GM19043 (cell line): ENCODE data around the gene PCDHGB1.
"Not testable (repeated sequence)": the region's sequence is repeated elsewhere in the genome, so short reads cannot be mapped to it uniquely, and the experiment has no call there.

ENCODE experiments used
- ATAC-seq: cut with Tn5 transposase; IDR thresholded peaks from one replicate; pipeline ENCODE4 v1.9.1; 2021; ENCODE audit warnings: low read depth; ENCODE audit not compliant: unreplicated experiment

The PCDHGB1 gene

DNA sequence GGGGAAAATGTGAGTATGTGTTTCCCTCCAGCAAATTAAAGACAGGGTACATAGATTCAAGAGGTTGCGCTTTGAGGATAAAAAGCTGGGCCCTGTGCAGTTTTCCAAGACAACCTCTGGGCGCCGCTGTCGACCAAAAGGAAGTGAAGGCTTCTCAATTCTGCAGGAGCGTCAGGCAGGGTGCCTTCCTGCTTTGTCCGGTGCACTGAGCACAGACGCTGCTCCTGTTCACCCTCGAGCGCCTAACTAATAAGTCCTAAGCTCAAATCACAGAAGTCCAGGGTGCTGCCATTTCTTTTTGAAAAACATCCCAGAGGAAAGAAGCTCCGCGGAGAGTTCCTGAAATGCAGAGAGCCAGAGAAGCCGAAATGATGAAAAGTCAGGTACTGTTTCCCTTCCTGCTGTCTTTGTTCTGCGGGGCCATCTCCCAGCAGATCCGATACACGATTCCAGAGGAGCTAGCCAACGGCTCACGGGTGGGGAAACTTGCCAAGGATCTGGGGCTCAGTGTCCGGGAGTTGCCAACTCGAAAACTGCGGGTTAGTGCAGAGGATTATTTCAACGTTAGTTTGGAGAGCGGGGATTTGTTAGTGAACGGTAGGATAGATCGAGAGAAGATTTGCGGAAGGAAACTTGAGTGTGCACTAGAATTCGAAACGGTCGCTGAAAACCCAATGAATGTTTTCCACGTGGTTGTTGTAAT is at the start of gene PCDHGB1:
TSS of gene PCDHGB1 (plus strand) at position 183 of the 703 bp plus-strand sequence. CDS start at position 345, 162 bp downstream.
- ATAC-seq = no peak

DNA sequence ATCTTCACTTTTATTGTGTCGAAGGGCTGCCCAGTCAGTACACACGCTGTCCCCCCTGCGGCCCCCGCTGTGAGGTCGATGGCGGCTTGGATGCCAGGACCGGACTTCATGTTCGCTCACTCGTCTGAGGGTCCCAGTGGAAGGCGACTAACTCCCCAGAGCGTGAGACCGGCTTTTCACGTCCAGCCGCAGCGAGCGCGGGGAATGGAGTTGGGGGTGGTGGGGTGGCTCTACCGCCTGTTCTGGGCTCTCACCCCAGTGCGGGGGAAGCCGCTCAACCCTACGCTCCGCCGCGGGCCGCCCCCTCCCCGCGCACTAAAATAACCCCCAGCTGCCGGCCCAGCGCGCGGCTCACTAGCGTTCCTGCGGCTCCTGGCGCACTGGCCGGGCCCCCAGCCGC is 46.1 kb upstream of the PCDHGB1 start, which contains the start of gene SLC25A2:
TSS of gene SLC25A2 (minus strand) at position 294 of the 400 bp plus-strand sequence. CDS start at position 110, 184 bp downstream.
- no peak for ATAC-seq

DNA sequence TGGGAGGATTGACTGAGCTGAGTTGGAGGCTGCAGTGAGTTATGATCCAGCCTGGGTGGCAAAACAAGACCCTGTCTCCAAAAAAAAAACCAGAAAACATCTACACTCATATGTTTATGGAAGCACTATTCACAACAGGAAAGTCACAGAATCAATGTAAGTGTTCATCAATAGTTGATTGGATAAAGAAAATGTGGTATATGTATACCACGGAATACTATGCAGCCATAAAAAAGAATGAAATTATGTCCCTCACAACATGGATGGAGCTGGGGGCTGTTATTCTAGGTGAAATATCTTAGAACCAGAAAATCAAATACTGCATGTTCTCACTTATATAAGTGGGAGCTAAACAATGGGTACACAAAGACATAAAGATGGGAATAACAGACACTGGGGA is 43.3 kb upstream of the PCDHGB1 start:
- ATAC-seq = no peak

DNA sequence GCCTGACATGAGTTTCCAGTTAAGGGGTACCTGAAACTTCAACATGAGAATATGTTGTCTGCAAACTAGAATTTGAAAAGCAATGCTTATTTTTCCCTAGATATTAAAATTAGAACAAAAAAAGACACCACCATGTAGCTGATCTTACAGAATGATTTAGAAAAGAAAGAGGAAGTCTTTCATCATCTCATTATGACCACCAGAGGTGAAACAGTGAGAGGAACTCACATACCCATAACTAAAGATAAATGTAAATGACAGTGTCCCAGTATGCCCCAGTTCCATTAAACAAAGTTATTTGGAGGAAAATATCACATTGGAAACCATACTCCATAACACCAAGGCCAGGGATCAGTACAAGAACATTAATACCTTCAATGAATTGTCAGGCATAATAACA is 36.2 kb upstream of the PCDHGB1 start:
- no peak for ATAC-seq

DNA sequence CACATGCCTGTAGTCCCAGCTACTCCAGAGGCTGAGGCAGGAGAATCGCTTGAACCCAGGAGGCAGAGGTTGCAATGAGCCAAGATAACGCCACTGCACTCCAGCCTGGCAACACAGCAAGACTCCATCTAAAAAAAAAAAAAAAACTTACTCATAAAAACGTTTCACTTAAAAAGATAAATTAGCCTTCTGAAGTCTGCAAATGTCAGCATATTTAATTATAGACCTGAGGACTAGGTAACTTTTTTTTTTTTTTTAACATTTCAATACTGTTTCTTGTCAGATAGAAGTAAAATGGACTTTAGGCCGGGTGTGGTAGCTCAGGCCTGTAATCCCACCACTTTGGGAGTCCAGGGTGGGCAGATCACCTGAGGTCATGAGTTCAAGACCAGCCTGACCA is 32.9 kb upstream of the PCDHGB1 start:
- not testable (repeated sequence) for ATAC-seq

DNA sequence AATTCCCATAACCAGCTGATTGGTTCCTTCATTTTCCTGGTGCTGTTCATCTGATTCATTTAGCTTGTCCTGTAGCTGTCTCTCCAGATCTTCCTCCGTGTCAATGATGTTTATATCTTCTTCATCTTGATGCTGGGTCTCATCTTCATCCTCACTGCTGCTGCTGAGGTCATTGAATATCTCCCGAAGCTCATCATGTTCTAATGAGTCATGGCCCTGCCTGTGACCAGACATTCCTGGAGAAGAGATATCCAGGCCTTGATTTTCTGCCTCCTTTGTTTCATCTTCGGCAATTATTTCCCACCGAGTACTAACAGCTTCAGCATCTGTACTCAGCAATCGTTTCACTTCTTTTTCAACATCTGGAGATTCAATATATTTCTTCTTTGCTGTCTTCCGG is 30.7 kb upstream of the PCDHGB1 start:
- no peak for ATAC-seq

DNA sequence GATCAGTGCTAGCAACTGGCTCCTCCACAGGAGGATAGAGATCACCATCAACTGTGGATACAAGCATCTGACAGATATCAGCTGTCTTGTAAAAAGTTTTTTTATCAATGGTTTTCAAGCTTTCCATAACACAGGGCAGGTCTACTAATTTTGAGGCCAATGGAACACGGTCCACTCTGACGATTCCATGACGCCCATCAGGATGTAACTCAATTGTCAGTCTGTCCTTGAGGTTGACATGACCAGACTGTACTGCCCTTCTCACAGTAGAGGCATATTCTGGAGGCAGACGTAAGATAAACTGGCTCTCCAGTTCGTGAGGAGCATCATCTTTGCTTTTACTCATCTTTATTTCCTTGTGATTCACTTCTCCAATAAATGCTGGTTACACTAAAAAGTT is 30.2 kb upstream of the PCDHGB1 start:
- no peak for ATAC-seq

DNA sequence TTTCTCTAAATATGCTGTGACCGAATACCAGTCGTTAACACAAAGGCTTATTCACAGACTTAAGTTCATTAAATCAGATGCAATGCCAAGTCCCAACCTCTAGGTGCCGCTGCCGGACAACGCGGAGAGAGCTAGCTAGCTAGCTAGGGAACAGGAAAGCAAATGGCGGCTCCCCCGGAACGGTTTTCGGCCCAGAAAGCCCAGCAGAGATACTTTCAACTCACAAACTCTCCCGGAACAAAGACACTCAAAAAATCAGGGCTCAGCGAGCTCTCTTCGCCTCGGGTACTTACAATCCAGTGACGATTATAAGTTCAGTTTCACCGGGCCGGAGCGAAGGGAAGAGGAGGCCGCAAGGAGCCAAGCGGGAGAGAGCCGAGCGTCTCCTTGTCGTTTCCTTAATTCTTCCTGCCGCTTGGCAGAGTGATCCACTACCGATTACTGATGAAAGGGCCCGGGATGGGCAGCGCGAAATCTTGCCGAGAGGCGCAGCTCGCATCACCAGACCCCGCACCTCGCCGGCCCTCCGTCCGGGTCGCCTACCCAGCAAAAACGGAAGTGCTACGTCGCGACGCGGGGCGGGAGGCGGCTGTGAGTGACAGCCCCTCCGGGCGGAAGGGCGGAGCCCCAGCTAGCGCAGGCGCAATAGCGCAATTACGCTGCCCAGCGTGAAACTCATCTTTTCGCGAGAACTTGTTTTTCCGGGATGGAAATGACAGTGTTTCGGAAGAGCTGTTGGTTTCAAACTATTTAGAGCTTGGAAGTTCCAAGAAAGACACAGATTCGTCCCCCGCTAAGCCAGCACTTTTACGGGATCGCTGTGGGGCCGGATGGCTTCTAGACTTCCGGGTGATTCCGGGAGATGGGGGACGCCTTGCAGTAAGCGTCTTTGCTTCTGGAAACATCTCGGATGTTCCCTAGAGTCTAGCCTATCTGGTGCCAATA is 29.4 kb upstream of the PCDHGB1 start, which contains the start of gene TAF7:
TSS of gene TAF7 (minus strand) at position 560 of the 945 bp plus-strand sequence. CDS start 740 bp downstream, outside the sequence.
- ATAC-seq = peak; percentile 89

DNA sequence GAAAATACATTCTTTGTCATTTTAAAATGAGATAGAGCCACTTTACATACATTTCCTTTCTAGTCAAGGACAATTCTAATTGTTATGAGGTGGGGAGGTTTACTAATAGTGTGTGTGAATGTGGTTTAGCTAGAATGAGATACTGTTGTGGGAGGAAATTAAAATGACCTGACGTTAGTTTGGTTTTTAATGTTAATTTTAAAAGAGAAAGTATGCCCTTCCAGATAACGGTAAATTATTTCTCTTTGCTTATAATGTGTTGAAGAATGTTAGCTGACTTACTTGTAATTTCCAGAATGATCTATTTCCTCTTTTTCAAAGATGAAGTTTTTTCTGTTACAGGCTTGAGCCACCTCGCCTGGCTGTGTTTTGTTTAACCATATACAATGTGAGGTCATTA is 27.6 kb upstream of the PCDHGB1 start:
- ATAC-seq = no peak

DNA sequence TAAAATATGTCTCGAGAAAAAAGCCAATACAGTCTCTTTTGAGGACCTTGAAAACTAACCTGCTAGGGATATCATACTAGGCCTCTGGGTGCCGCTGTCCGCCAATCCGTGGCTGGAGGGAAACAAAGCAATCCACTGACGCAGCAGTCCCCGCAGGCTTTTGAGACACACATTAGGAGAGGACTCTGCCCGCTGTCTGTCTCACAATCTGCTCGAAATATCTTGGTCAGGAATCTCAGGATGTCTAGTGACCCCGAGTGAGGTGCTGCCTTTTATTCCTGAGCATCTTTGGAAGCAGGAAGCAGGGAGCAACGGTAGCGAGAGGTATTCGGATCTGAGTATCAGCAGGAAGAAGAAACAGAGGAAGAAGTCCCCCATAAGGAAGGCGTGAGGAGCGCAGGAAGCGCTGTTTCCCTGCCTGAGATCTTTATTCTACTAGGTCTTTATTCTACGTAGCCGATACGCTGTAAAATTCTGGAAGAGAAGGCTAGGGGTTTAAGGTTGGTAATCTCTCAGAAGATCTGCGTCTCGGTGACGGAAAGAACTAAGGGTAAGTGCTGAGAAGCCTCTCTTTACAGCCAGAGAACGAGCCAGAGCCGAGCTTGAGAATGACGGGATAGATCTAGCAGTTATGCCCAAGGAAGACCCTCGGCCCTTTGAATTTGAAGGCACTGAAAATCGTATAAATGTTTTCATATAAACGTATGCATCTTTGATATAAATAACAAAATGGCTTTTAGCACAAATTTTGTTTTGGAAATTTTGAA is 23.6 kb upstream of the PCDHGB1 start:
- peak; percentile 91 for ATAC-seq

DNA sequence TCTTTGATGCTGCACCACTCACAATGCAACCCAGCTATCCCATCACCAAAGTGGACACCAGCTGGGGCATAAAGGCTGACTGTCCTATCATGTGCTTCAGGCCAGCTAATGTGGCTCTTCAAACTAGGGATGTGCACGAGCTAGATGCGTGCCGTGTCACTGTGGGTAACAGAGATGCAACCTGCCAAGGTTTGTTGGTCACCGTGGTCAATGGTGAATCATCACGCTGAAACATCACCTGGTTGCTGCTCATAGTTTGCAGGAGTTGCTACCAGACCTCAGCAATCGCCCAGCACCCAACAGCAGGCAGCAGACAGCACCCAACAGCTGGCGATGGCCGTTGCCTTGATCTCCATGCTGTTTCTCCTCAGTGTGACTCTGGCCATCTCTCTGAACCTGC is 21.7 kb upstream of the PCDHGB1 start:
- ATAC-seq = no peak

DNA sequence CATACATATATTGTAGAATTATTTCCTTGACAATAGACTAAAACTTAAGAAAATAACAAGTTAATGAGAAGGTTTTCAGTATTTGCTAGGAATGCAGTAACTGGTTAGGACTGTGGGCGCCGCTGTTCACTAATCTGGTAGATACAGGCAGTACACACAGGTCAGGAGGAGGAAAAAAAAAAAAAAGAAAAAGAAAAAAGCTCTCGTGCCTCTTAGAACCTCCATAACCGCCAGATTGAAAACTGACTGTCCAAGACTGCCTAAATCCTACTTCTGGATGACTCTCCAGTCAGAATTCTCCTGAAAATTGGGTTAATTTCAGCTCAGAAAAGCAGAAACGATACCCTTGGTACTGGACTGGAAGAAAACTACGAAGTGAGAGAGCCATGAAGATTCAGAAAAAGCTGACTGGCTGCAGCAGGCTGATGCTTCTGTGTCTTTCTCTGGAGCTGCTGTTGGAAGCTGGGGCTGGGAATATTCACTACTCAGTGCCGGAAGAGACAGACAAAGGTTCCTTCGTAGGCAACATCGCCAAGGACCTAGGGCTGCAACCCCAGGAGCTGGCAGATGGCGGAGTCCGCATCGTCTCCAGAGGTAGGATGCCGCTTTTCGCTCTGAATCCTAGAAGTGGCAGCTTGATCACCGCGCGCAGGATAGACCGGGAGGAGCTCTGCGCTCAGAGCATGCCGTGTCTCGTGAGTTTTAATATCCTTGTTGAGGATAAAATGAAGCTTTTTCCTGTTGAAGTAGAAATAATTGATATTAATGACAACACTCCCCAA is 19.4 kb upstream of the PCDHGB1 start, which contains the start of gene PCDHGA1:
TSS of gene PCDHGA1 (plus strand) at position 216 of the 782 bp plus-strand sequence.
- ATAC-seq = no peak

DNA sequence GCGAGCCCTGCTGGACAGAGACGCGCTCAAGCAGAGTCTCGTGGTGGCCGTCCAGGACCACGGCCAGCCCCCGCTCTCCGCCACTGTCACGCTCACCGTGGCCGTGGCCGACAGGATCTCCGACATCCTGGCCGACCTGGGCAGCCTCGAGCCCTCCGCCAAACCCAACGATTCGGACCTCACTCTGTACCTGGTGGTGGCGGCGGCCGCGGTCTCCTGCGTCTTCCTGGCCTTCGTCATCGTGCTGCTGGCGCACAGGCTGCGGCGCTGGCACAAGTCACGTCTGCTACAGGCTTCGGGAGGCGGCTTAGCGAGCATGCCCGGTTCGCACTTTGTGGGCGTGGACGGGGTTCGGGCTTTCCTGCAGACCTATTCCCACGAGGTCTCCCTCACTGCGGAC is 17.3 kb upstream of the PCDHGB1 start:
- ATAC-seq = not testable (repeated sequence)

DNA sequence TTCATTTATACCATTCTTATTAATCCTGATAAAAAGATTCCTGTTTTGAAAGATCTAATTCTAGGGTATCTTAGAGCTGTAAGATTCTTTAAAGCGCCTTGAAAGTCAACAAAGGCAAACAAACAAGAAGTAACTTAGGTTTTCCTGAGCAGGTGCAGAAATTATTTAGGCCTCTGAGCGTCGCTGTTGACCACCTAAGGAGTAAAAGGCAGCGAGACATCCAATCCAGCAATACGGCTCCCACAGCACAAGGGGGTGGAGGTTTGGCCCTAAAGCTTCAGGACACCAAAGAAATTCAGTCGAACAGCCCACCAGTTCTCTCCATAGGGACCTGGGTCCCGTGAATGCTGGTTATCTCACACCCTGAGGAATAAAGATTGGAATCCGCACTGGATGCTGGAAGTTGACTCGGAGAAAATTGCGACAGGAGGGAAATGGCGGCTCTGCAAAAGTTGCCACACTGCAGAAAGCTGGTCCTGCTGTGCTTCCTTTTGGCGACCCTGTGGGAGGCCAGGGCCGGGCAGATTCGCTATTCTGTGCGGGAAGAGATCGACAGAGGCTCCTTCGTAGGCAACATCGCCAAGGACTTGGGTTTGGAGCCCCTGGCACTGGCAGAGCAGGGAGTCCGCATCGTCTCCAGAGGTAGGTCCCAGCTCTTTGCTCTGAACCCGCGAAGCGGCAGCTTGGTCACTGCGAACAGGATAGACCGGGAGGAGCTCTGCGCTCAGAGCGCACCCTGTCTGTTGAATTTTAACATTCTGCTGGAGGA is 11.2 kb upstream of the PCDHGB1 start, which contains the start of gene PCDHGA2:
TSS of gene PCDHGA2 (plus strand) at position 223 of the 769 bp plus-strand sequence.
- ATAC-seq = no peak

DNA sequence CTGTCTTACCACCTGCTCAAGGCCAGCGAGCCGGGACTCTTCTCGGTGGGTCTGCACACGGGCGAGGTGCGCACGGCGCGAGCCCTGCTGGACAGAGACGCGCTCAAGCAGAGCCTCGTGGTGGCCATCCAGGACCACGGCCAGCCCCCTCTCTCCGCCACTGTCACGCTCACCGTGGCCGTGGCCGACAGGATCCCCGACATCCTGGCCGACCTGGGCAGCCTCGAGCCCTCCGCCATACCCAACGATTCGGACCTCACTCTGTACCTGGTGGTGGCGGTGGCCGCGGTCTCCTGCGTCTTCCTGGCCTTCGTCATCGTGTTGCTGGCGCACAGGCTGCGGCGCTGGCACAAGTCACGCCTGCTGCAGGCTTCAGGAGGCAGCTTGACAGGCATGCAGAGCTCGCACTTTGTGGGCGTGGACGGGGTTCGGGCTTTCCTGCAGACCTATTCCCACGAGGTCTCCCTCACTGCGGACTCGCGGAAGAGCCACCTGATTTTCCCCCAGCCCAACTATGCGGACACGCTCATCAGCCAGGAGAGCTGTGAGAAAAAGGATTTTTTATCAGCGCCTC is 9.0 kb upstream of the PCDHGB1 start:
- ATAC-seq = not testable (repeated sequence)

DNA sequence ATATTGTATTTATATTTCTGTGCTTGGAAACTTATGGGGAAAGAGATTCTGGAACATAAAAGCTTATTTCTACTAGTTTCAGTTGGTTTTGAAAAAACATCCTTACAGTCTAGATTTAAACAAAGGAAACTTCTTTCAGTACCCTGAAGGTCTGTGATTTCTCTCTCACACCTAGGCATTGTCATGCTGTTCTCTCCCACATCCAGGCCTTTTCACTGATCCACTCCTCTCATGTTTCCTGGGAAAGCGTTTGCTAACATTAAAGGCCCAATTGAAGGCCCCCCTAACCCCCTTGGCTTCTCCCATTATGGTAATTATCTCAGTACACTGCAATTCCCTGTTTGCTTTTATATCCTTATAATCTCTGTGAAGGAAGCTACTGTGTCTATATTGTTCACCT is 7.1 kb upstream of the PCDHGB1 start:
- no peak for ATAC-seq

DNA sequence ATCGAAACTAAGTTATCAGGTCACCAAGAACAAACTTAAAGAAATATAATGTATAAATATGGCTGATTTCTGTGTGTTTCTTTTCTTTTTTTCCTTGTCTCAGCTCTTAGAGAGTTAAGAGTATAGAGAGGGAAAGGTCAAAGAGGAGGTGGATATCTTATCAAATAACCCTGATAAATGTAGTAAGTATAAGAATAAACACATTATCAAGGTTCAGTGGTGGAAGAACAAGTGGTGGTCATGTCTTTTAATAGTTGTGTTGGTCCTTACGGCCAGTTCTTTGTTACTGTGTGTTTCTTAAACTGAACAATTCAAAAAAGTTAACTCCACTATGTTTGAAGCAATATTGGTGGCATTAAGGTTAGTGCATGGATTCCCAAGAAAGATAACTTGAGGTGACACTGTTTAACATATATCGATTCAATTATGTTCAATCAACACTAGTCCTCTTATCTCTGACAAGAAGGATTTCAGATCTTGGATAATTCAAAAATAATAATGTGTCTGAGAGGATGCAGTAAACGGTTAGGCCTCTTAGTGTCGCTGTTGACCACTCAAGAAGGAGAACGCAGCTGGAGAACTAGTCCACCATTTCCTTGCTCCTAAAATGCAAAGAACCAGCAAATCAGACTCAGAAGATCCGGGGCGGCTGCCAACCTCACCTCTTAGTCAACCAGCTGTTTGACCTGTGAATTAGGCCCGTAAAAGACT is 6.5 kb upstream of the PCDHGB1 start, which contains the start of gene PCDHGA3:
TSS of gene PCDHGA3 (plus strand) at position 588 of the 711 bp plus-strand sequence. CDS start 205 bp downstream, outside the sequence.
- no peak for ATAC-seq

DNA sequence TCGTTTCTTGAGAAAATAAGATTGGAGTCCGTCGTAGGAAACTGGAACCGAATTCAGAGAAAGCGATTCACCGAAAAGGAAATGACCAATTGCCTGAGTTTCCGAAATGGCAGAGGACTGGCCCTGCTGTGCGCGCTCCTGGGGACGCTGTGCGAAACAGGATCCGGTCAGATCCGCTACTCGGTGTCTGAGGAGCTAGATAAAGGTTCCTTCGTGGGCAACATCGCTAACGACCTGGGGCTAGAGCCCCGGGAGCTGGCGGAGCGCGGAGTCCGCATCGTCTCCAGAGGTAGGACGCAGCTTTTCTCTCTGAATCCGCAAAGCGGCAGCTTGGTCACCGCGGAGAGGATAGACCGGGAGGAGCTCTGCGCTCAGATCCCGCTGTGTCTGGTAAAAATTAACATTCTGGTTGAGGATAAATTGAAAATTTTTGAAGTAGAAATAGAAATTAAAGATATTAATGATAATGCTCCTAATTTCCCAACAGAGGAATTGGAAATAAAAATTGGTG is 5.9 kb upstream of the PCDHGB1 start:
- no peak for ATAC-seq
